Fibroblast of villous mesenchyme (primary cell): Measurements from ENCODE around the gene GDPGP1. TPM values are rescaled to one million over a fixed set of nuclear protein-coding genes. Genes with fewer than 3 reads are reported as not detected.

Source experiments
- DNase-seq: peaks from one replicate; pipeline ENCODE4 v3.0.0-alpha.2; 2010; ENCODE audit warnings: low read depth
- H3K4me3 ChIP-seq: 2 replicates; pipeline ENCODE4 v1.5.1; 2011; ENCODE audit warnings: low read depth, mild to moderate bottlenecking, low read length
- CTCF ChIP-seq: IDR thresholded peaks from 2 replicates; pipeline ENCODE4 v1.5.1; 2012; ENCODE audit warnings: low read depth, mild to moderate bottlenecking, low read length; ENCODE audit not compliant: insufficient read depth
- total RNA-seq: library from RNA; depleted of rRNA; stranded (reverse); fragments of >200 nt; gene quantifications from 2 replicates; pipeline ENCODE4 v1.2.3, GENCODE V29; 2012

The GDPGP1 gene
- total RNA-seq, 1 donor, result 5.6 TPM

DNA sequence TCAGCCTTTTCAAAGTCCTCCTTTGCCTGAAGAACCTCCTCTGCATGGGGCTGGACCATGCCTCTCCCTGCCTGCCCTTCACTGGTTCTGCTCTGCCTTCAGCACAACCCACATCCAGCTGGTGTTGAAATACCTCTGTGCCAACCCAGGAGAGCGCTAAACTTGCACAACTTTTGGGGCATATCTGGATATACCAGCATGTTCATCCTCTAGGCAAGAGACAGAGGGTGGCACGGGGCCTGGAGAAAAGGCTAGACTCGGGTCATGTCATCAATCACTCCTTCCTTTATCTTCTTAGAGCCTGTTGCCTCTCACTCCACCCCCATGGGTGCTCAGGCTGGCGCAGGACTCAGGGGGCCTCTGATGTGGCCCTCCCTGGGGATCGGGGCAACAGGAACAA is 28.1 kb upstream of the GDPGP1 start:
- no peak overlapping the region for H3K4me3 ChIP-seq
- TF ChIP-seq CTCF, result no peak
- DNase-seq, result no peak

- no peak overlapping the region for H3K4me3 ChIP-seq
- TF ChIP-seq CTCF, result no peak
- DNase-seq, result no peak
Measured at GRCh38 chr15:90207252-90207651, 26.8 kb upstream of the GDPGP1 start.

DNA sequence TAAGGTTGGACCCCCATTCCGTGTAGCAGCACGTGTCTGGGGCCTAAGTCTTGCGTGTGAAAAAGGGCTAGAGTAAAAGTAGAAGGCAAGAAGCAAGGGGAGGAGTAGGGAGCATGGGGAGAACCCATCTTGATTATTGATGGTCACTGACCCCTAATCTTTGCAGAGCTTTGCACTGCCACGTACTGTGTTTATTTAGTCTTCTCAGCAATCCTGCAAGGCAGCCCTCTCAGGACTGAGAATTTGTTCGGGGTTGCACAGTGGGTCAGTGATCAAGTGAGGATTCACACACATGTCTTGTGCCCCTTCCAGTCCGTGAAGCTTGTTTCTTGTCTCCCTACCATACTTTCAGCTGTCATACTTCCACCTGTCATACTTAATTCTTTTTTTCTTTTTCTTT is 25.7 kb upstream of the GDPGP1 start:
- TF ChIP-seq CTCF, result no peak
- H3K4me3 ChIP-seq, result no peak overlapping the region
- no peak for DNase-seq

DNA sequence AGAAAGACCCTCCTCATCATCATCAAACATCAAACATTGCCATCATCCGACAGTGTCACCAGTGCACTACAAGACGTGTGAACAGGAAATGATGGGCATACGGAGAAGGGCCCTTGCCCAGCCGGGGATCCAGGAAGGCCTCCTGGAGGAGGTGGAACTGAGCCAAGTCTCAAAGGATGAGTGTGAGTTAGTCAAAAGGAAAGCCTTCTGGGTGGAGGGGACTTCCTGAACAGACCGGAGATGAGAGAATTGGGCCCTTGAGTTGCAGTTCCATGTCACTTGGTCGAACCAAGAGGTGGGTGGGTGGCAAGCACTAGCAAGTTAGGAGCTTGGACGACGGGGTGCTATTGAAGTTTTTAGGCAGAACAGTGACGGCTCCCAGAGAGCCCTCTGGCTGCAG is 24.4 kb upstream of the GDPGP1 start:
- H3K4me3 ChIP-seq, result no peak overlapping the region
- no peak for TF ChIP-seq CTCF

DNA sequence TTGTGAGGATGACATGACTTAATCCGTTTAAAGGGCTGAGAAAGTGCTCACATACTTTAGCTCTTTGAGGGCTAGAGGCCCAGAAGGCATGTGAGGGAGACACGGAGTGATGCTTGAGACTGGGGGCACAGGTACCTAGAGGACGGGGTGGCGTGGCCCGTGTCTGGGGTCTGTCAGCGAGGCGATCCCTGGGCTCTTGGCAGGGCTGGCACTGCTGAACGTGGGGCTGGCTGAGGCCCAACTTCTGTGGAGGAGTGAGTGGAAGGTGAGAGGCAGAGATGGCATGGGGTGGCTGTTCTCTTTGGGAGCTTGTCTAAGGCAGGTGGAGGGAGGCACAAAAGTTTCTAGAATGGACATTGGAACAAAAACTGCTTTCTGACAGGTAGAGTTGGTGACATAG is 23.4 kb upstream of the GDPGP1 start:
- DNase-seq, result no peak
- H3K4me3 ChIP-seq, result no peak overlapping the region
- no peak for TF ChIP-seq CTCF

More for the DNA sequence above, 24.4 kb upstream of the GDPGP1 start:
- DNase-seq, result no peak

DNA sequence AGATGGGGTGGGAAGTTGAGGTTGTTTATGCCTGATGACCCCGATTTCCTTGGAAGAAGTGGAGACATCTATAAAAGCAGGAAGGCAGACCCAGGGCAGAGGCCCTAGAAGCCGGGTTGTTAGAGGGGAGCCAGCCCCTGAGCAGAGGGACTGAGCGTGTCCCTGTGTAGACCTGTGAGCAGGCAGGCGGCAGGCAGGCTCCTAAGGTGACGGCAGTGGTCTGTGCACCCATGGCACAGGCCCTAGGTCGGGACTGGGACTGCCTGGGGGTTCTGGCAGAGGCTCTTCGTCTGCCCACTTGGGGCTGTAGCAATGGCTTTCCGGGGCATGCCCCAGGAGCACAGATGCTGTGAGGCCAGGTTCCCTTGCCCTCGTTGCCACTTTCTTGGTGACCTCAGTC is 23.0 kb upstream of the GDPGP1 start:
- TF ChIP-seq CTCF, result no peak
- no peak overlapping the region for H3K4me3 ChIP-seq
- no peak for DNase-seq

- TF ChIP-seq CTCF, result no peak
- H3K4me3 ChIP-seq, result no peak overlapping the region
- DNase-seq, result peak; percentile 44
Measured at GRCh38 chr15:90211440-90212143, 22.4 kb upstream of the GDPGP1 start.
